BE2C (cell line): ENCODE measurements around the gene VTI1A.

Experiments used
- DNase-seq: peaks from one replicate; pipeline ENCODE4 v3.0.0-alpha.2; 2020
- H3K27me3 ChIP-seq: fragments of 250-450 bp; sonication (Bioruptor Pico); 2 replicates; pipeline ENCODE4 v1.5.1; 2020; ENCODE audit warnings: mild to moderate bottlenecking
- H3K36me3 ChIP-seq: fragments of 250-450 bp; sonication (Bioruptor Pico); 2 replicates; pipeline ENCODE4 v1.5.1; 2020; ENCODE audit warnings: mild to moderate bottlenecking
- H3K4me1 ChIP-seq: fragments of 250-450 bp; sonication (Bioruptor Pico); 2 replicates; pipeline ENCODE4 v1.5.1; 2020
- H3K4me3 ChIP-seq: 2 replicates; pipeline ENCODE4 v1.5.1; 2011; ENCODE audit warnings: low read depth, low read length
- H3K9me3 ChIP-seq: fragments of 250-450 bp; sonication (Bioruptor Pico); 2 replicates; pipeline ENCODE4 v1.5.1; 2020
- CTCF ChIP-seq: IDR thresholded peaks from 2 replicates; pipeline ENCODE4 v1.5.1; 2012; ENCODE audit warnings: mild to moderate bottlenecking, low read depth, low read length

The VTI1A gene

DNA sequence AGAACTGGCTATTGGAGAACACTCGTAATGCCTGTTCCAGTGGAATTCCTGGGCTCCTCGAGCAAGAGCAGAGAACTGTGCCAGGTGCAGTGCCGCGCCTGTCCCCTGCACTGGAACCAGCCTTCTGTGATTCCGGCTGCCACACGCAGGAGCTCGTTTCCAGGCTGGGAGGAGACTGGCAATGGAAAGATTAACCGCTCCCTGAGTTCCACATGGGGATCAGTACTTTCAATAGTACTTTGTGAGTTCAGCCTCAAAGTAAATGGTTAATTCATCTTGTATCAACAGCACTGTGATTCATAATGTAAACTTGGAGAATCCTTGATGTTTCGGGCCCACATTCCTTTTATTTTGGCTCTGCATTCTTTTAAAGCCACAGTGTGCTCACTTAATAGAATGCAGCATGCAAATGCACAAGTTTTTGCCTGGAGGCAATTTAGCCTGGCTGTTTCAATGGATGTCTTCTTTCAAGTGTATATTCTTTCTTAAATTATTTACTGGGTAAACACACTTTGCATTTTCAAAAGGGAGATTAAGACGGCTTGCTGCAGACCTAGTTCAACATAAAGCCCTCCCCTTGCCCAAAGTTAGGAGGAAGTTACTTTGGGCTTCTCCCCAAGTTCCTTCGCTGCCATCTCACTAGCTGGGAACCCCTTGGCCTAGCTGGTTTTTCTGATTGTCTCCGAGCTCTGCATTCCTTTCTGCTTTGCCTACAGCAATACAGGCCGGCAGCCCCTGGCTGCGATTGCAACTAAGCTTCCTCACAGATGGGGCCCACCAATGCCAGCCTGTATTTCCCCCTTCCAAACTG, 364.9 kb downstream of the VTI1A start:
- no peak for DNase-seq

GRCh38 chr10:112812586-112812985, 365.6 kb downstream of the VTI1A start:
- TF ChIP-seq CTCF, result no peak
- H3K4me1 ChIP-seq, result peaks cover 24% of the 10 kb centered on the region
- DNase-seq, result no peak
- no peaks in the 10 kb centered on the region for H3K27me3 ChIP-seq
- no peaks in the 10 kb centered on the region for H3K9me3 ChIP-seq
- H3K36me3 ChIP-seq, result no peaks in the 10 kb centered on the region
- H3K4me3 ChIP-seq, result no peak overlapping the region

More for the DNA sequence above, 364.9 kb downstream of the VTI1A start:
- H3K9me3 ChIP-seq, result no peaks in the 10 kb centered on the region
- peaks cover 30% of the 10 kb centered on the region for H3K4me1 ChIP-seq
- no peaks in the 10 kb centered on the region for H3K27me3 ChIP-seq
- H3K36me3 ChIP-seq, result peaks cover 4% of the 10 kb centered on the region; the same call in 1 of the 2 replicates
- H3K4me3 ChIP-seq, result no peak overlapping the region
- no peak for TF ChIP-seq CTCF

DNA sequence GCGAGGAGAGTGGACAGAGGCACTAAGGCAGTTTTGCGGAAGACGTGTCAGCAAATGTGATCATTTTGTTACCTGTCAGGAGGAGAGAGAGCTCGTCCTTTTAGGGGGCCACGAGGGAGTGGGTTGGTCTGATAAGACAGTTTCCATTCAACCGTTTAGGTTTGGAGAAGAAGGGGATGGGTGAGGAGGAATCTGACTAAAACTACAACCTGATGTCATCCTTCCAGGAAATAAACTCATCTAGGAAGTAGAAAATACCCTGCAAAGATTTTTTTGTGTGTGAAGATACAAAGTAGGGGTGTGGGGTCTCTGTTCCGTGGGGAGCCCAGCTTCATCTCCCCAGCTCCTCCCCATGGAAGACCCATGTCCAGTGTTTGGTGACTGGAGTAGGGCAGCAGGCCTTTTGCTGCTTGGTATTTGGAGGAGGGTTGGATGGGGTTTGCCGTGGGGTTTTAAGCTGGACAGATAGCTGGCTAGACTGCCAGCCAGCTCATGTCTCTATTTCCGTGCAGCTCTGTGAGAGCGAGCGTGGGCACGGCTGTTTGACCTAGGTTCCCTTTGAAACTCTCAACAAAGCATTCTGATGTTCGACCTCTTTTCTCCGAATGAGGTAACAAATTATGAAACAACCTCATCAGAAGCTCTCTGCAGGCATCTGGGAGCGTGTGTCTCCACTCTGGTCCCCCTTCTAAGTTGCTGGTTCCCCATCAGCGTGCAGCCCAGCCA, 367.0 kb downstream of the VTI1A start:
- H3K4me1 ChIP-seq, result peaks cover 22% of the 10 kb centered on the region
- H3K9me3 ChIP-seq, result no peaks in the 10 kb centered on the region
- no peaks in the 10 kb centered on the region for H3K36me3 ChIP-seq
- no peak for DNase-seq
- H3K27me3 ChIP-seq, result no peaks in the 10 kb centered on the region
- no peak overlapping the region for H3K4me3 ChIP-seq
- no peak for TF ChIP-seq CTCF

GRCh38 chr10:112815269-112816032, 368.4 kb downstream of the VTI1A start:
- Histone ChIP-seq H3K4me1 (peaks cover 12% of the 10 kb centered on the region), H3K4me3 (no peak overlapping the region), H3K36me3 (no peaks in the 10 kb centered on the region), H3K9me3 (no peaks in the 10 kb centered on the region), H3K27me3 (no peaks in the 10 kb centered on the region)
- no peak for TF ChIP-seq CTCF
- no peak for DNase-seq

DNA sequence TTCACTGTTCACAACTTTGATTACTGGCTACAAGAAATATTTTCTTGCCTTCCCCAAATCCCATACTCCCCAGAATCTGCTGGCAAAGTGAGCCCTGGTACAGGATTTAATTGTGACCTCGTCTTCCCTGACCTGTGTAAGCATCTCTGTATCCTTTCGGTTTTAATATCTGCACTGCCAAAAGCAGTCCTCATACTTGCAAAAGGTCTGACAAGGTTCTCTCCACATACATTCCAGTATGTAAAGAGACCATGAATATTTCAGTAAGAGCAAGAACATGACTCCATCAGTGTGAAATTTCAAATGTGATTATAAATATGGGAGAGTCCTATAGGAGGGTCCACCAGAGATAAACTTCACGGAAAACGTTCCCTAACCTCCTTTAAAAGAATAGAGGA, 369.0 kb downstream of the VTI1A start:
- no peaks in the 10 kb centered on the region for H3K36me3 ChIP-seq
- no peaks in the 10 kb centered on the region for H3K9me3 ChIP-seq
- DNase-seq, result no peak
- H3K4me3 ChIP-seq, result no peak overlapping the region
- no peaks in the 10 kb centered on the region for H3K27me3 ChIP-seq
- TF ChIP-seq CTCF, result no peak
- peaks cover 6% of the 10 kb centered on the region for H3K4me1 ChIP-seq
